HG03457 (cell line): ENCODE measurements around the gene AGO3.

Source experiments
- ATAC-seq: cut with Tn5 transposase; IDR thresholded peaks from one replicate; pipeline ENCODE4 v1.9.1; 2021; ENCODE audit warnings: moderate number of reproducible peaks; ENCODE audit not compliant: unreplicated experiment

Gene AGO3

GRCh38 chr1:36080801-36081200 is 149.9 kb downstream of the AGO3 start:
- no peak for ATAC-seq

- ATAC-seq, result no peak
Measured at GRCh38 chr1:36081926-36082485, 151.1 kb downstream of the AGO3 start.

DNA sequence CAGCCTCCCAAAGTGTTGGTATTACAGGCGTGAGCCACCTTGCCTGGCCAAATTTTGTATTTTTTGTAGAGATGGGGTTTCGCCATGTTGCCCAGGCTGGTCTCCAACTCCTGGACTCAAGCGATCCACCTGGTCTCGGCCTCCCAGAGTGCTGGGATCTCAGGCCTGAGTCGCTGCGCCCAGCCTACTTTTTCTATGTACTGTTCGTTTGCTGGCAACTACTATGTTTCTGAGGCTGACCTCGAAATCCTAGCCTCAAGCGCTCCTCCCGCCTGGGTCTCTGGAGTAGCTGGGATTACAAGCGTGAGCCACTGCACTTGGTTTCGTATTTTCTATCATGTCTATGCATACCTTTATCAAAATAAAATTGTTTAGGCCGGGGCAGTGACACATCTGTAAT is 152.3 kb downstream of the AGO3 start:
- ATAC-seq, result no peak

DNA sequence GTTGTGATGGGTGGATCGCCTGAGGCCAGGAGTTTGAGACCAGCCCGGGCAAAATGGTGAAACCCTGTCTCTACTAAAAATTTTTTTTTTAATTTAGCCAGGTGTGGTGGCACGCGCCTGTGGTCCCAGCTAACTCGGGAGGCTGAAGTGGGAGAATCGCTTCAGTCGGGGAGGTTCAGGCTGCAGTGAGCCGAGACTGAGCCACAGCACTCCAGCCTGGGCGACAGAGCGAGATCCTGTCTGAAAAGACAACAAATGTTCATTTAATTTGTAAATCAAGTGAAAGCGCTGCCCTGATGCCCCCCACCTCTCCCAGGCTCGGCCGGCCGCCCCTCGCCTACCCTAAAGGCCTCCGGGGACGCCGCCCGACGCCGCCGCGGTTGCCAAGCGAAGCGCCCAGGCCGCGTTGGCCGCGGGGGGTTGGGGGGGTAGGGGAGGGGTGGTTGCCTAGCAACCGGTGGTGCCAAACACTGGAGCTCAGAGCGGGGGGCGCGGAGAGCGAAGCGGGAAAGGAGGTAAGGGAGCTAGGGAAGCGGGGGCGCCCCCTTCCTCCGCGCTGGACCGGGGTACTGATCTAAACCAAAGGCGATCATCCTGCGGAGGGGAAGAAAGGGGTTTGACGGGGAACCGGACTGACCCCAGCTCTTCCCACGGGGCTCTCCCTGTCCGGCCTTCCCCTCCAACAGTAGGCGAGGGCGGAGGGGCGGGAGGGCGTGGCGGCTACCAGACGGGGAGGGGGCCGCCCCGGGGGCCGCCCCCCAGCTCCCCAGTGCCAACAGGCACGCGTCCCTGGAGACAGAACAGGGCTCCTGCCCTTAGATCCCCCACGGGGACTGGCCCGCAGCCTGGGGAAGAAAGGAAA is 153.0 kb downstream of the AGO3 start, which contains the start of gene TEKT2:
Gene TEKT2 (plus strand): TSS at position 460 of the 862 bp plus-strand sequence. CDS start 828 bp downstream, outside the sequence.
- ATAC-seq, result no peak

DNA sequence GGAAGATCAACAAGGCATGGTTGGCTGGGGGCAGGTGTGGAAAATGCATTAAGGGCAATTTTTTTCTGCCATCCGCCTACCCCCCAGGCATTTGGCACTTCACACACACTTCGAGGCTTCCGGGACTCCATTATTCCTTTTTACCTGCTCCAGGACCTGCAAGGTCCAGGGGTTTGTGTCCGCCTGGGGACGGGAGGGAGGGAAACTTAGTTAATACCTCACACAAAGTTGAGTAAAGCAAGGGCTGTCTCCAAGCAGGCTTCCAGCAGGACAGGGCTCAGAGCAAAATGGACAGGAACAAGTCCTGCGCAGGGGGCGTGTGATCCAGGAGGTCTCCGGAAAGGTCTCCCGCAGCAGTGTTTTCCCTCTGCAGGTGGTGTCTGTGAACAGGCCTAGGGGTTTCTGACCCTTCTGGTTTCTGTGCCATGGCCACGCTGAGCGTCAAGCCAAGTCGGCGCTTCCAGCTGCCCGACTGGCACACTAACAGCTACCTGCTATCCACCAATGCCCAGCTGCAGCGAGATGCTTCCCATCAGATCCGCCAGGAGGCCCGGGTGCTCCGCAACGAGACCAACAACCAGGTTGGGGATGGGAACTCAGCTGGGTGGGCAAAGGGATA is 153.7 kb downstream of the AGO3 start:
- ATAC-seq, result no peak

DNA sequence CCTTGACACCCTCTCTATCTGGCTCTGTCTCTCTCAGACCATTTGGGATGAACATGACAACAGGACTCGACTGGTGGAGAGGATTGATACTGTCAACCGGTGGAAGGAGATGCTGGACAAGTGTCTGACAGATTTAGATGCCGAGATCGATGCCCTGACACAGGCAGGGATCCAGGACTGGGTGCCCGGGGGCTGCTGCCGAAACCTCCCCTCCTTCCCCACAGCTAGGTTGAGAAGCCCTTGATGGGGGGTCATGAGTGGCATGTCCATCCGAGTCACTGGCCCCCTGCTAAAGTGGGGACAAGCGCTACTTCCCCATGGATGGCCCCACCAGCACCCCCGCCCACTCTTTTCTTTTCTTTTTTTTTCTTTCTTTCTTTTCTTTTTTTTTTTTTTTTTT is 154.2 kb downstream of the AGO3 start:
- no peak for ATAC-seq

DNA sequence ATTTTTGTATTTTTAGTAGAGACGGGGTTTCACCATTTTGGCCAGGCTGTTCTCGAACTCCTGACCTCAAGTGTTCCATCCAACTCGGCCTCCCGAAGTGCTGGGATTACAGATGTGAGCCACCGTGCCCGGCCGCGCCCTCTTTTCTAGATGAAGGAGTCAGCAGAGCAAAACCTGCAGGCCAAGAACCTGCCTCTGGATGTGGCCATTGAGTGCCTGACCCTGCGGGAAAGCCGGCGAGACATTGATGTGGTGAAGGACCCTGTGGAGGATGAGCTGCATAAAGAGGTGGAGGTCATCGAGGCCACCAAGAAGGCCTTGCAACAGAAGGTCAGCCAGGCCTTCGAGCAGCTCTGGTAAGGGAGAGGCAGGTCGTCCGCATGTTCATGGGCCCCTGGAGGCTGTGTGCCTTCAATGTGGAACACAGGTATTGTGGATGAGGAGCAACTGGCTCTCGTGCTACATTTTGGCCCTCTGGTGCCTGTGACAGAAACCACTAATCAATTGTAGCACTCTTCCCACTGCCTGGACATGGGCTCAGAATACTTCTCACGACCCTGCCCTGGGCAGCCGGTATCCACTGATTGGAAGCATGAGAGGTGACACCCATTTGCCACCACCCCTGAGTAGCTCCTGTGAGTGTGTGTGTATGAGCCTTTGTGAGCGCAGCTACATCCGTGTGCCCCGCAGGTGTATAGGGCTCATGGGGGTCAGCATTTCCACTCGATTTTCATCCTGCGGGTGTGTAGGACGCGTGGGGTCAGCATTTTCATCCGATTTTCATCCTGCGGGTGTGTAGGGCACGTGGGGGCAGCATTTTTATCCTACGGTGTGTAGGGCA is 155.0 kb downstream of the AGO3 start:
- no peak for ATAC-seq

DNA sequence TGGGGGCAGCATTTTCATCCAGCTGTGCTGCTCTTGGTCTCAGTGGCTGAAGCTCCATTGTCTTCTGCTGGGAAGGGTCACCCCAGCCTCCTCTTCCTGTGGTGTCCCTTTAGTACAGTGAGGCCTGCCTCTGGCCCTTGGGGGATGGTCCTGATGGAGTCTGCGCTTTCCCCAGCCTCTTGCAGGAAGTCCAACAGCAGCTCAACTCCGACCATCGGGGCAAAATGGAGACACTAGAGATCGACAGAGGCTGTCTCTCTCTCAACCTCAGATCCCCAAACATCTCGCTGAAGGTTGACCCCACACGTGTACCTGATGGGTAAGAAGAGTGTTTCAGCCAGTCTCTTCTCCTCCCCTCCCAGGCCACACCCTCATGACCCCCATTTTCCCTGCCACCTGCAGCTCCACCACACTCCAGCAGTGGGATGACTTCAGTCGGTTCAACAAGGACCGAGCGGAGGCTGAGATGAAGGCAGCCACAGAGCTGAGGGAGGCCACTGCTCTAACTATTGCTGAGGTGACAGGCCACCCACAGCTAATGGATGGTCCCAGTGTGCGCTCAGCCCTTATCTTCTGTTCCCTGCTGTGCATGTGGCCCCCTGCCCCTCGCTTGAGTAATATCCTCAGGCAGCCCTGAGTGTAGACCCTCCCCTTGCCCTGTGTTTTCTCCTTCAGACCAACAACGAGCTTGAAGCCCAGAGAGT is 155.8 kb downstream of the AGO3 start:
- no peak for ATAC-seq

DNA sequence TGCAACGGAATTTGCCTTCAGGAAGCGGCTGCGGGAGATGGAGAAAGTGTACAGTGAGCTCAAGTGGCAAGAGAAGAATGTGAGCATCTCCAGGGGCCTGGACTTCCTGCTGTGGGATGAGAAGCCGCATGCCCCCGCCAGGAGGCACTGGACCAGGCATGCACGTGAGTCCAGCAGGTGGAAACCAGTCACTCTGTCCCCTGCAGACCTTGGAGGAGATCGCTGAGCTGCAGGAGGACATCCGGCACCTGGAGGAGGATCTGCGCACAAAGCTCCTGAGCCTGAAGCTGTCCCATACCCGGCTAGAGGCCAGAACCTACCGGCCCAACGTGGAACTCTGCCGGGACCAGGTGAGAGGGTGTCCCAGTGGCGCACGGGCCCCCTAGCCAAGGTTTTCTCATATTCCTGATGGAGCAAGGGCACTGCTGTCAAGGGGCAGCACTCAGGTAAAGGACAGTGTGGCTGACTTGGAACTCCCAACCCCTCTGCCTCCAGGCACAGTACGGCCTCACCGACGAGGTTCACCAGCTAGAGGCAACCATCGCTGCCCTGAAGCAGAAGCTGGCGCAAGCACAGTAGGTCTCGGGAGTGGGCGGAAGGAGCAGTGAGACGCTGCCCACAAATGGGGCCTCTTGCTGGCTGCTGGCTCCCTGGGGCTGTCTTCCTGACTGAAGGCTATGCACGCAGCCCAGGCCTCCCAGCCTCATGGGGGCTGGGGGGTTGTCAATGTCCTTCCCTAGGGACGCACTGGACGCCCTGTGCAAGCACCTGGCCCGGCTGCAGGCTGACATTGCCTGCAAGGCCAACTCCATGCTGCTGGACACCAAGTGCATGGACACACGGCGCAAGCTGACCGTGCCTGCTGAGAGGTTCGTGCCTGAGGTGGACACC is 156.6 kb downstream of the AGO3 start:
- ATAC-seq, result no peak

DNA sequence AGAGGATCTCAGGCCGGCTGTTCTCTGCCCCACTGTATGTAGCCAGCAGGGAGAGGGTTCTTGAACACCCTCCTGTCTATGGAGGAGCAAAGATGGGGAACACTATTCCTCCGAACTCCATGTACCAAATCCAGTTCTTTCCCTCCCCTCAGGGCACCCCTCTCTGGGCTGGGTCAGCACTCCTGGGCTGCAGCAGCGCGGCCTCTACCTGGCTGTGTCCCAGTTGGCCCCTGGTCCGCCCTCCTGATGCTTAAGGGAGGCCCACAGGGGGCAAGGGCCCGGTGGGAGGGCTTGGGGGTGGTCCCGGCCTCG is 157.3 kb downstream of the AGO3 start:
- no peak for ATAC-seq

GRCh38 chr1:36088577-36089392 is 157.9 kb downstream of the AGO3 start, which contains the start of gene ADPRS:
TSS of gene ADPRS (plus strand) at chr1:36088892. CDS start at chr1:36088905, 13 bp downstream.
- ATAC-seq, result peak; percentile 71

GRCh38 chr1:36089393-36090121 is 158.7 kb downstream of the AGO3 start:
- no peak for ATAC-seq

GRCh38 chr1:36091141-36091540 is 160.2 kb downstream of the AGO3 start:
- no peak for ATAC-seq

DNA sequence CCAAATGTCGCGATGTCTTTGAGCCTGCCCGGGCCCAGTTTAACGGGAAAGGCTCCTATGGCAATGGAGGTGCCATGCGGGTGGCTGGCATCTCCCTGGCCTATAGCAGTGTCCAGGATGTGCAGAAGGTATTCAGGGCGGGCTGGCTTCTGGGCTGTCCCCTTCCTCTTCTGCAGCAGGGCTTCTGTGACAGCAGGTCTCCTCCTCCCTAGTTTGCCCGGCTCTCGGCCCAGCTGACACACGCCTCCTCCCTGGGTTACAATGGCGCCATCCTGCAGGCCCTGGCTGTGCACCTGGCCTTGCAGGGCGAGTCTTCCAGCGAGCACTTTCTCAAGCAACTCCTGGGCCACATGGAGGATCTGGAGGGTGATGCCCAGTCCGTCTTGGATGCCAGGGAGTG is 160.8 kb downstream of the AGO3 start:
- ATAC-seq, result no peak

DNA sequence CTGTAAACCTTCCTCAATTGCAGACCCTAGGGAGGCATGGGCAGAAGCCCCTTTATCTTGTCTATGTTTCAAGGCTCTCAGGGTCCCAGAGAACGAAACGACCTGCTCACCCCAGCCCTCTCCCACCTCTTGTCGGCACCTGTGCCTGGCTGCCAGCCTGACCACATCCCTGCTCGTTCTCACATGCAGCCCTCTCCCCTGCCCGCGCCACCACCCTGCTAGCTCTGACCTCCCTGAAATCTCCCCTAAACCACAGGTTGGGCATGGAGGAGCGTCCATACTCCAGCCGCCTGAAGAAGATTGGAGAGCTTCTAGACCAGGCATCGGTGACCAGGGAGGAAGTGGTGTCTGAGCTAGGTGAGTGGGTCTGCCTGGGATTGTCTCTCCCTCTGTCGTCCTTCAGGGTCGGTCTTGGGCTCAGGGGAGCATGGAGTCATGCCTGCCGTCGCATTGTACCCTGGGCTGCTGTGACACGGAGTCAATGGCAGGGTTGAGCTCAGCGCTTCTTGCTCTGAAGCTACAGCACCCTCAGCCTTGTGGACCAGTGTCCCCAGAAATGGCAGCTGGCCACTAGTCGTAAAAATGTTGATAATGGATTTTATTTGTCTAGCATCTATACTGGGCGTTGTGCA is 161.4 kb downstream of the AGO3 start:
- ATAC-seq, result no peak

DNA sequence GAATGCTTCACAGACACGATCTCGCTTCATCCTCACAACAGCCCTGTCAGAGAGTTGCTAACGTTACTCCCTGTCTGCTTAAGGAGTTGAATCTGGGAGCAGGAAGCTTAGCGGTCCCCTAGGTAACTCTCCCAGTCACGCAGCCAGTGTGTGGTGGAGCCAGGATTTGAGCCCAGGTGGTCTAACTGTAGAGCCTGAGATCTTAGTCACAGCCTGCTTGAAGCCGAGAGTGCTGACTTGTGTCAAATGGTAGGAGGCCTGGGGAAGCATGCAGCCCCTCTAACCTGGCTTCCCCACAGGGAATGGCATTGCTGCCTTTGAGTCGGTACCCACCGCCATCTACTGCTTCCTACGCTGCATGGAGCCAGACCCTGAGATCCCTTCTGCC is 161.9 kb downstream of the AGO3 start:
- no peak for ATAC-seq

- ATAC-seq, result no peak
Measured at GRCh38 chr1:36093226-36093625, 162.3 kb downstream of the AGO3 start.

- ATAC-seq, result no peak
Measured at GRCh38 chr1:36093929-36094328, 163.0 kb downstream of the AGO3 start.
